ENCODE results near the gene MT1A.

MT1A gene

DNA sequence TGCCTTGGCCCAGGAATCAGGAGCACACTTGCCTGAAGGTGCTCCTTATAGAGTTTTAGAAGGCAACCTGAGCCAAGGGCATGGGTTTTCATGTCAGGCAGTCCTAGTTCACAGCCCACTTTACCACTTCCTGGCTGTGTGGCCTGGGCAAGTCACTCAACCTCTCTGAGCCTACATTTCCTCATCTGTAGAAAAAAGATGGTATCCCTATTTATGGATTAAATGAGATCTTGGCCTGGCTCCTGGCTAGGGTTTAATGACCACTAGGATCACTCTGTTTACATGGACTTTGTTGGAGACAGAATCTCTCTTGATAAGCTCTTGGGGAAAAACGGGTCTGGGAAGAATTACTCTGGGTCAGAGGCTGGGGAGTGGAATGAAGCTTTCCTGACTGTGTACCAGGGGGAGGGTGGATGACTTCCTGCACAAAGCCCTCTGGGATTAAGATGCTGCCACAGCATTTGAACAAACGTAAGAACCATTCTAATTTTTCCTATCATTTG is 27.8 kb upstream of the MT1A start:
- H3K4me3 ChIP-seq (ENCODE audit: low read length): peak overlapping the region; percentile 89; the same call in 1 of the 2 replicates
- DNase-seq (ENCODE audit: low read depth): peak; percentile 54
- TF ChIP-seq, protein P1, sequence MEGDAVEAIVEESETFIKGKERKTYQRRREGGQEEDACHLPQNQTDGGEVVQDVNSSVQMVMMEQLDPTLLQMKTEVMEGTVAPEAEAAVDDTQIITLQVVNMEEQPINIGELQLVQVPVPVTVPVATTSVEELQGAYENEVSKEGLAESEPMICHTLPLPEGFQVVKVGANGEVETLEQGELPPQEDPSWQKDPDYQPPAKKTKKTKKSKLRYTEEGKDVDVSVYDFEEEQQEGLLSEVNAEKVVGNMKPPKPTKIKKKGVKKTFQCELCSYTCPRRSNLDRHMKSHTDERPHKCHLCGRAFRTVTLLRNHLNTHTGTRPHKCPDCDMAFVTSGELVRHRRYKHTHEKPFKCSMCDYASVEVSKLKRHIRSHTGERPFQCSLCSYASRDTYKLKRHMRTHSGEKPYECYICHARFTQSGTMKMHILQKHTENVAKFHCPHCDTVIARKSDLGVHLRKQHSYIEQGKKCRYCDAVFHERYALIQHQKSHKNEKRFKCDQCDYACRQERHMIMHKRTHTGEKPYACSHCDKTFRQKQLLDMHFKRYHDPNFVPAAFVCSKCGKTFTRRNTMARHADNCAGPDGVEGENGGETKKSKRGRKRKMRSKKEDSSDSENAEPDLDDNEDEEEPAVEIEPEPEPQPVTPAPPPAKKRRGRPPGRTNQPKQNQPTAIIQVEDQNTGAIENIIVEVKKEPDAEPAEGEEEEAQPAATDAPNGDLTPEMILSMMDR (conservative IDR thresholded peaks at IDR 0.05; ENCODE audit: low read length): no peak

DNA sequence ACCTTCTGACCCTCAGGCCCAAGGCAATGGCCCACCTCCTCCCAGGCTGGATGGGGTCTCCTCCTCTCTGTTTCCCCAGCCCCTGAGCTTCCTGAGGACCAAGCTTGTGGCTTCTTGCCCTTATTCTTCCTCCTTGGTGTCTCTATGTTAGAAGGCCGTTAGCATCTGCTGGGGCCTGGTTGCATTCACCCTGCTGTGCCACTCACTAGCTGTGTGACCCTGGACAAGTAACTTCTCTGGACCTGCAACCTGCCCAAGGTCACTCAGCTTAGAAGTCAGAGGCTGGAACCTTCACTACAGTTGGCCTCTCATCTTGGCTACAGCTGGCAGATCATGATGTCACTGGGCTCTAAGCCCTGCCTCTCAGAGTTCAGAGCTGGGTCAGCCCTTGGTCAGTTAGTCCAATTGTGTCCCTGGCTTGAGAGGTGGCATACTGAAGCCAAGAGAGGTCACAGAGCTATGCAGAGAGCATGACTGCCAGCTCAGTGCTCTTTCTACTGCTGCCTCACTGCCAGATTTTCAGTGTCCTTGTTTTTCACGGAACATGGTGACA is 27.1 kb upstream of the MT1A start:
- TF ChIP-seq, protein P1 (conservative IDR thresholded peaks at IDR 0.05; ENCODE audit: low read length): no peak
- no peak overlapping the region for H3K4me3 ChIP-seq (ENCODE audit: low read length)
- DNase-seq (ENCODE audit: low read depth): peak; percentile 55

DNA sequence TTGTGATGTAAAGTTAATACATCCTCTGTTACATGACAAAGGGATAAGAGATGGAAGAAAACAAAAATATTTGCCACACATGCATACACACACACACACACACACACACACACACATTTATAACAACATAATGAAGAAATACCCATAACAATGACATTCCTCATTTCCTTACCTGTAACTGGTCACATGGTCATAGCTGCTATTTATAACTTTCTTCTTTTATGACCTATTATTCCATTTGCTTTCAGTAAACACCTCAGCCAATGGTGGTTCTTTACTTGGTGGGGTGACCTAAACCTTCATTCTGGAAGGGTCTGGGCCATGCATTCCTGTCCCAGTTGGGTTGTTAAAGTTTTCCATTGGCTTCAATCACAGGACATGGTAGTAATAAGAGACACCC is 24.8 kb upstream of the MT1A start:
- TF ChIP-seq, protein P1 (conservative IDR thresholded peaks at IDR 0.05; ENCODE audit: low read length): no peak
- H3K4me3 ChIP-seq (ENCODE audit: low read length): no peak overlapping the region
- no peak for DNase-seq (ENCODE audit: low read depth)

DNA sequence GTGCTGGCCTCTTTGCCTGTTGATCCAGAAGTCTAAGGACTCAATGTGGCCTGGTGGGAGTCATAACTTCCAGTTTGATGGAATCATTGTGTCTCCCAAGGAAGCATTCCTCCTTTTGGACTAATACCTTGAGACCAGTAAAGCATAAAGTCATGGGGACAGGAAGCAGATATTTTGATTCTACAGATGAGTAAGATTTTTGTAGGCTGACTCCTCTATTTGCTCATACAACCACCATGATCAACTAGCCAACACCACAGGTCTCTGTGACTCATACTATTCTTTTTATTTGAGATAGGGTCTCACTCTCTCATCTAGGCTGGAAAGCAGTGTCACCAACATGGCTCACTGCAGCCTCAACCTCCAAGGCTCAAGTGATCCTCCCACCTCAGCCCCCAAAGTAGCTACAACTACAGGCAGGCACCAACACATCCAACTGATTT is 23.9 kb upstream of the MT1A start:
- DNase-seq (ENCODE audit: low read depth): peak; percentile 64
- H3K4me3 ChIP-seq (ENCODE audit: low read length): no peak overlapping the region

DNA sequence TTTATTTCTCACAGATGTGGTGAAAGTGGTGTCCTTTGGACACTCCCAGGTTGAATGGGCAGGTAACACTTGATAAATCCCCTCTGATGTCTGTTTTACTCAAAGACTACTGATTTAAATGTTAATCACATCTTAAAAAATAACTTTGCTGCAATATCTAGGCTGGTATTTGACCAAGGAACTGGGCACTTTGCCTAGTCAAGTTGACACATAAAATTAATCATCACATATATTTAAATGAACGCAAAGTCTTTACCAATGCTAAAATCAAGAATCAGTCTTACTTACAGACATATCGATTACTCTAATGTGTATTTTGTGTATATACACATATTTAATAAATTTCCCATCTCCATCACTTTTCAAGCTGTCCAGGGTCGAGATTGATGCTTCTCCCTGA is 23.1 kb upstream of the MT1A start:
- H3K4me3 ChIP-seq (ENCODE audit: low read length): no peak overlapping the region
- no peak for DNase-seq (ENCODE audit: low read depth)
- TF ChIP-seq, protein P1 (conservative IDR thresholded peaks at IDR 0.05; ENCODE audit: low read length): no peak

More for the DNA sequence above, 23.9 kb upstream of the MT1A start:
- TF ChIP-seq, protein P1 (conservative IDR thresholded peaks at IDR 0.05; ENCODE audit: low read length): no peak

DNA sequence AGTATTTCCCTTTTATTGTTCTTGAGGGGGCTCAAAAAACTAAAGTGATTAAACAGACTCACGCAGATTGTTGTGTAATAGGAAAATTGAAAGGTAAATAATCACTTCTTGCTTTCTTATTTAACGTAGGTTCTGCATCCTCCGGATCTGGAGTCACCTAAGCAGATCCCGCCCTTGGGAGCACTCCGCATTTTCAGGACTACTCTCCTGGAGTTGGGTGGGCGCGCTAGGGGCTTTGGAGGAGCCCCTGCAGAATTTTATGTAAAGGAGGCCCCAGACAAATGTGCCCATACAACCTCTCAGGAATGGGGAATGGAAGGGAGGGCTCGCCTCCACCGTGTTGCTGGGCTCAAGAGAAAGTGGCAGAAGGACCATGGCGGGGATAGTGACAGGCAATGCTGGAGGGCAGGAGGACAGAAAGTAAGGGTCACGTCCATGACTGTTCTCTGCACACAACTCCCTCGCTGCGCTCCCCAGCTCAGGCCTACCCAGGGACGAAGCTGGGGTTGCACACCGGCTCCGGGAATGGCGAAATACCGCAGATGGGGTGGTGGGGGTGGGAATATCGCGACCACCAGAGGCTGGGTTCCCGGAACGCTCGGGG is 21.8 kb upstream of the MT1A start:
- TF ChIP-seq, protein P1 (conservative IDR thresholded peaks at IDR 0.05; ENCODE audit: low read length): no peak
- peak overlapping the region; percentile 49 for H3K4me3 ChIP-seq (ENCODE audit: low read length)
- DNase-seq (ENCODE audit: low read depth): no peak
